DMS 273 (cell line): ENCODE data around the gene NPIPA8.
"Not testable (repeated sequence)": the region's sequence is repeated elsewhere in the genome, so short reads cannot be mapped to it uniquely, and the experiment has no call there.

ENCODE experiments used
- DNase-seq: peaks from one replicate; lab custom pipeline; 2025; ENCODE audit not compliant: unreplicated experiment; lab: John Stamatoyannopoulos, UW

Gene NPIPA8

GRCh38 chr16:18280319-18280718 is 56.2 kb downstream of the NPIPA8 start:
- not testable (repeated sequence) for DNase-seq

GRCh38 chr16:18276756-18277155 is 59.8 kb downstream of the NPIPA8 start:
- not testable (repeated sequence) for DNase-seq

GRCh38 chr16:18270171-18270570 is 66.4 kb downstream of the NPIPA8 start:
- not testable (repeated sequence) for DNase-seq
